A549 (cell line): ENCODE results near the gene SLC26A8. TPM values are rescaled to one million over a fixed set of nuclear protein-coding genes. Genes with fewer than 3 reads are reported as not detected.

ENCODE experiments used
- ATAC-seq, 2 experiments: fragments of 200-7000 bp in 1 of 2; fragments of >200 bp in 1 of 2; cut with Nextera tagmentation in 1 of 2; cut with Tn5 transposase in 1 of 2; 3 replicates each; pipeline versions ENCODE4 v1.8.0 to v1.9.1; 2018 to 2020; ENCODE audit warnings: mild to moderate bottlenecking in 1 of 2, moderate library complexity in 1 of 2
- CTCF ChIA-PET: fragments of 300-600 bp; sonication (Branson Sonifier 250); formaldehyde crosslinking; extraction: SDS; loops from one replicate; lab custom pipeline; 2021; ENCODE audit warnings: antibody characterized with exemption, inconsistent platforms; lab: Yijun Ruan, JAX
- POLR2A ChIA-PET: fragments of 350-600 bp; formaldehyde crosslinking; extraction: SDS; loops from one replicate; lab custom pipeline; 2021; ENCODE audit warnings: antibody characterized with exemption, inconsistent platforms; lab: Yijun Ruan, JAX
- DNase-seq, 2 experiments: peaks; one replicate each; pipeline versions ENCODE4 v3.0.0 to v3.0.0-alpha.2; 2011 to 2016; ENCODE audit warnings: low read depth in 1 of 2, low spot score in 1 of 2
- FAIRE-seq: peaks from 2 replicates; lab custom pipeline; 2011; peaks lifted over from hg19 to GRCh38; lab: Jason Lieb, UNC
- H3K27ac ChIP-seq, 2 experiments: fragments of >200 bp; sonication (Bioruptor Twin); formaldehyde crosslinking; 3 replicates each; pipeline ENCODE4 v1.5.1; 2016 to 2017
- H3K4me1 ChIP-seq: fragments of >200 bp; sonication (Bioruptor Twin); formaldehyde crosslinking; 3 replicates; pipeline ENCODE4 v1.6.1; 2016
- H3K4me2 ChIP-seq: fragments of >200 bp; sonication (Bioruptor Twin); formaldehyde crosslinking; 3 replicates; pipeline ENCODE4 v1.6.1; 2016
- H3K4me3 ChIP-seq: fragments of >200 bp; sonication (Bioruptor Twin); formaldehyde crosslinking; 3 replicates; pipeline ENCODE4 v1.5.1; 2016
- H3K9me3 ChIP-seq: fragments of >200 bp; sonication (Bioruptor Twin); formaldehyde crosslinking; 3 replicates; pipeline ENCODE4 v1.6.1; 2016
- CBX8 ChIP-seq: fragments of 200-600 bp; sonication (generic); IDR thresholded peaks from 2 replicates; pipeline ENCODE4 v1.6.1; 2016
- CEBPB ChIP-seq, 2 experiments: fragments of >200 bp in 1 of 2; sonication (Bioruptor Twin) in 1 of 2; formaldehyde crosslinking in 1 of 2; IDR thresholded peaks; 2 replicates each; pipeline ENCODE4 v1.6.1; 2012 to 2016
- ELK1 ChIP-seq: fragments of 150-350 bp; IDR thresholded peaks from 2 replicates; pipeline ENCODE4 v1.6.1; 2014; ENCODE audit warnings: low read depth, mild to moderate bottlenecking, low read length
- EP300 ChIP-seq, 2 experiments: fragments of >200 bp; sonication (Bioruptor Twin); formaldehyde crosslinking; IDR thresholded peaks; 2 replicates in 1 of 2; 3 replicates in 1 of 2; pipeline ENCODE4 v1.6.1; 2016 to 2017
- FOSL2 ChIP-seq, 2 experiments: fragments of 450-650 bp in 1 of 2; fragments of >200 bp in 1 of 2; sonication (Bioruptor Twin) in 1 of 2; formaldehyde crosslinking; IDR thresholded peaks; 2 replicates each; pipeline versions ENCODE4 v1.5.0 to v1.6.1; 2016 to 2020; ENCODE audit warnings: mild to moderate bottlenecking in 1 of 2, moderate library complexity in 1 of 2
- FOXS1 ChIP-seq: fragments of 250-450 bp; sonication (Bioruptor Pico); IDR thresholded peaks from 2 replicates; pipeline ENCODE4 v1.5.0; 2020; ENCODE audit warnings: mild to moderate bottlenecking, moderate library complexity
- GATA3 ChIP-seq: IDR thresholded peaks from 2 replicates; pipeline ENCODE4 v1.6.1; 2012; ENCODE audit warnings: borderline replicate concordance
- HOXB13 ChIP-seq: fragments of 250-450 bp; sonication (Bioruptor Pico); IDR thresholded peaks from 2 replicates; pipeline ENCODE4 v1.5.0; 2020; ENCODE audit warnings: low read depth, mild to moderate bottlenecking, moderate library complexity
- HOXB5 ChIP-seq: fragments of 250-450 bp; sonication (Bioruptor Pico); IDR thresholded peaks from 2 replicates; pipeline ENCODE4 v1.5.0; 2020; ENCODE audit warnings: mild to moderate bottlenecking, moderate library complexity
- JUN ChIP-seq, 2 experiments: fragments of >200 bp; sonication (Bioruptor Twin); formaldehyde crosslinking; IDR thresholded peaks; 2 replicates in 1 of 2; 3 replicates in 1 of 2; pipeline ENCODE4 v1.6.1; 2016 to 2017
- KDM1A ChIP-seq: fragments of 200-600 bp; sonication (generic); IDR thresholded peaks from 2 replicates; pipeline ENCODE4 v1.6.1; 2016; ENCODE audit warnings: low read depth, mild to moderate bottlenecking
- KDM5A ChIP-seq: fragments of 200-600 bp; sonication (generic); IDR thresholded peaks from 2 replicates; pipeline ENCODE4 v1.6.1; 2016; ENCODE audit warnings: antibody characterized with exemption, mild to moderate bottlenecking
- MAFK ChIP-seq: fragments of 450-650 bp; IDR thresholded peaks from 2 replicates; pipeline ENCODE4 v1.6.1; 2014; ENCODE audit not compliant: partially characterized antibody
- MAX ChIP-seq: IDR thresholded peaks from 2 replicates; pipeline ENCODE4 v1.6.1; 2012
- MYC ChIP-seq: IDR thresholded peaks from 2 replicates; pipeline ENCODE4 v1.6.1; 2012; ENCODE audit warnings: mild to moderate bottlenecking, inconsistent platforms, low read length, improper control_type of control experiment, borderline replicate concordance
- NR3C1 ChIP-seq: fragments of >200 bp; sonication (Bioruptor Twin); formaldehyde crosslinking; IDR thresholded peaks from 3 replicates; pipeline ENCODE4 v1.6.1; 2017
- SREBF2 ChIP-seq: fragments of 450-650 bp; IDR thresholded peaks from 2 replicates; pipeline ENCODE4 v1.6.1; 2014; ENCODE audit warnings: mild to moderate bottlenecking, moderate library complexity
- ZNF302 ChIP-seq: fragments of 250-450 bp; sonication (Bioruptor Pico); IDR thresholded peaks from 2 replicates; pipeline ENCODE4 v1.9.0; 2021; ENCODE audit warnings: inconsistent platforms, mild to moderate bottlenecking, moderate library complexity
- ZSCAN20 ChIP-seq: fragments of 250-450 bp; sonication (Bioruptor Pico); IDR thresholded peaks from 2 replicates; pipeline ENCODE4 v1.8.0; 2022; ENCODE audit warnings: mild to moderate bottlenecking, moderate library complexity
- WGBS: methylation state at CpG from one replicate; pipeline ENCODE4 v1.1.6; 2017; ENCODE audit errors: missing lambda C conversion rate; 5-methylcytosine and 5-hydroxymethylcytosine counted together
- polyA plus RNA-seq, 4 experiments: library from polyadenylated mRNA; depleted of rRNA in 3 of 4; stranded (reverse); fragments of >200 nt; fragmentation: RNase III in 1 of 4; extraction: RNeasy Plus Mini Kit Qiagen cat#74134 plus additional on column Dnase treatment in 1 of 4; gene quantifications; 2 replicates in 3 of 4; 3 replicates in 1 of 4; pipeline ENCODE4 v1.2.3, GENCODE V29; 2011 to 2017
- TF ChIP-seq, protein P1 (sequence below): fragments of 450-650 bp; IDR thresholded peaks from 2 replicates; pipeline ENCODE4 v1.6.1; 2014; ENCODE audit warnings: antibody characterized with exemption
- TF ChIP-seq, protein P2 (sequence below): fragments of 200-600 bp; sonication (generic); IDR thresholded peaks from 2 replicates; pipeline ENCODE4 v1.6.1; 2016; ENCODE audit warnings: antibody characterized with exemption, mild to moderate bottlenecking, moderate library complexity
- TF ChIP-seq, protein P3 (sequence below): fragments of 250-450 bp; sonication (Bioruptor Pico); IDR thresholded peaks from 2 replicates; pipeline ENCODE4 v1.5.0; 2021; ENCODE audit warnings: mild to moderate bottlenecking, moderate library complexity, borderline replicate concordance

SLC26A8 gene
- polyA plus RNA-seq, 2 of the 4 experiments (the other 2 are of a cell fraction): not detected

GRCh38 chr6:35977308-35977707, 47.1 kb downstream of the SLC26A8 start:
- DNase-seq: no peak
- ChIA-PET CTCF (interaction anchor here (0.6 kb wide), 1 partner anchor 781 kb away, joined by 5 read pairs; no protein-coding TSS in a partner anchor), POLR2A (no interaction called here)
- 94% methylated on average over 4 of the region's 4 CpGs for WGBS
- Histone ChIP-seq H3K4me2 (no peak overlapping the region), H3K9me3 (no peaks in the 10 kb centered on the region), H3K27ac (no peak overlapping the region), H3K4me1 (peaks cover 10% of the 10 kb centered on the region; the same call in 2 of the 3 replicates), H3K4me3 (no peak overlapping the region)
- TF ChIP-seq HOXB13 (CRISPR knock-in tag) (no peak), ZNF302 (CRISPR knock-in tag) (no peak), CEBPB (IDR thresholded peaks at IDR 0.05) (no peak), ZSCAN20 (CRISPR knock-in tag) (no peak), GATA3 (no peak), KDM5A (no peak), ELK1 (no peak)
- TF ChIP-seq, protein P1, sequence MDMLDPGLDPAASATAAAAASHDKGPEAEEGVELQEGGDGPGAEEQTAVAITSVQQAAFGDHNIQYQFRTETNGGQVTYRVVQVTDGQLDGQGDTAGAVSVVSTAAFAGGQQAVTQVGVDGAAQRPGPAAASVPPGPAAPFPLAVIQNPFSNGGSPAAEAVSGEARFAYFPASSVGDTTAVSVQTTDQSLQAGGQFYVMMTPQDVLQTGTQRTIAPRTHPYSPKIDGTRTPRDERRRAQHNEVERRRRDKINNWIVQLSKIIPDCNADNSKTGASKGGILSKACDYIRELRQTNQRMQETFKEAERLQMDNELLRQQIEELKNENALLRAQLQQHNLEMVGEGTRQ: no peak
- no peak for ATAC-seq
- FAIRE-seq: no peak

DNA sequence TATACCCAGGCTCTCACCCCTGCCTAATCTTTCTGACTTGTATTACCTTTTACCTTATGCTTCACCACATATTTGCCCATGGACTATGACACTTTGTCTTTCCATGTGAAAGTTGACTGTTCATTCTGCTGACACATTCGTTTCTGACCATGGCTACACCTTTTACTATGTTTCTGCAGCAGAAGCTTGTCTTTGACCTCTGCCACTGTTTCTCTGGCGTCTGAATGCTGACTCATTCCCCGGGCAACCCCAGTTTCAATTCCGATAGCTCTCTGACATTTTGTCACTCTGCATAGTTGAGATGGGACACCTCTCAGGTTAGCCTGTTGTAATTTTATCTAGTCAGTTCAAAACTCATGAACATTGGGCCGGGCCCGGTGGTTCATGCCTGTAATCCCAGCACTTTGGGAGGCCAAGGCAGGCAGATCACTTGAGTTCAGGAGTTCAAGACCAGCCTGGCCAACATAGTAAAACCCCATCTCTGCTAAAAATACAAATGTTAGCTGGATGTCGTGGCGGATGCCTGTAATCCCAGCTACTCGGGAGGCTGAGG, 50.7 kb downstream of the SLC26A8 start:
- peak overlapping the region; percentile 47; the same call in 2 of the 3 replicates for H3K4me2 ChIP-seq
- ATAC-seq: no peak

GRCh38 chr6:35972471-35973367, 51.7 kb downstream of the SLC26A8 start:
- POLR2A ChIA-PET: no interaction called here
- H3K4me1 ChIP-seq: peaks cover 10% of the 10 kb centered on the region; the same call in 2 of the 3 replicates
- no peak for TF ChIP-seq CBX8
- TF ChIP-seq KDM1A: no peak
- no peak for TF ChIP-seq FOXS1 (CRISPR knock-in tag)
- no peak for TF ChIP-seq GATA3
- TF ChIP-seq MYC: no peak
- TF ChIP-seq EP300 (IDR thresholded peaks at IDR 0.05): no peak
- TF ChIP-seq MAFK: no peak
- TF ChIP-seq NR3C1: no peak
- TF ChIP-seq, protein P2, sequence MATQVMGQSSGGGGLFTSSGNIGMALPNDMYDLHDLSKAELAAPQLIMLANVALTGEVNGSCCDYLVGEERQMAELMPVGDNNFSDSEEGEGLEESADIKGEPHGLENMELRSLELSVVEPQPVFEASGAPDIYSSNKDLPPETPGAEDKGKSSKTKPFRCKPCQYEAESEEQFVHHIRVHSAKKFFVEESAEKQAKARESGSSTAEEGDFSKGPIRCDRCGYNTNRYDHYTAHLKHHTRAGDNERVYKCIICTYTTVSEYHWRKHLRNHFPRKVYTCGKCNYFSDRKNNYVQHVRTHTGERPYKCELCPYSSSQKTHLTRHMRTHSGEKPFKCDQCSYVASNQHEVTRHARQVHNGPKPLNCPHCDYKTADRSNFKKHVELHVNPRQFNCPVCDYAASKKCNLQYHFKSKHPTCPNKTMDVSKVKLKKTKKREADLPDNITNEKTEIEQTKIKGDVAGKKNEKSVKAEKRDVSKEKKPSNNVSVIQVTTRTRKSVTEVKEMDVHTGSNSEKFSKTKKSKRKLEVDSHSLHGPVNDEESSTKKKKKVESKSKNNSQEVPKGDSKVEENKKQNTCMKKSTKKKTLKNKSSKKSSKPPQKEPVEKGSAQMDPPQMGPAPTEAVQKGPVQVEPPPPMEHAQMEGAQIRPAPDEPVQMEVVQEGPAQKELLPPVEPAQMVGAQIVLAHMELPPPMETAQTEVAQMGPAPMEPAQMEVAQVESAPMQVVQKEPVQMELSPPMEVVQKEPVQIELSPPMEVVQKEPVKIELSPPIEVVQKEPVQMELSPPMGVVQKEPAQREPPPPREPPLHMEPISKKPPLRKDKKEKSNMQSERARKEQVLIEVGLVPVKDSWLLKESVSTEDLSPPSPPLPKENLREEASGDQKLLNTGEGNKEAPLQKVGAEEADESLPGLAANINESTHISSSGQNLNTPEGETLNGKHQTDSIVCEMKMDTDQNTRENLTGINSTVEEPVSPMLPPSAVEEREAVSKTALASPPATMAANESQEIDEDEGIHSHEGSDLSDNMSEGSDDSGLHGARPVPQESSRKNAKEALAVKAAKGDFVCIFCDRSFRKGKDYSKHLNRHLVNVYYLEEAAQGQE: no peak
- TF ChIP-seq MAX: no peak
- TF ChIP-seq CEBPB (IDR thresholded peaks at IDR 0.05): no peak
- no peak for TF ChIP-seq JUN (IDR thresholded peaks at IDR 0.05)
- no peak for TF ChIP-seq SREBF2
- TF ChIP-seq, protein P3, sequence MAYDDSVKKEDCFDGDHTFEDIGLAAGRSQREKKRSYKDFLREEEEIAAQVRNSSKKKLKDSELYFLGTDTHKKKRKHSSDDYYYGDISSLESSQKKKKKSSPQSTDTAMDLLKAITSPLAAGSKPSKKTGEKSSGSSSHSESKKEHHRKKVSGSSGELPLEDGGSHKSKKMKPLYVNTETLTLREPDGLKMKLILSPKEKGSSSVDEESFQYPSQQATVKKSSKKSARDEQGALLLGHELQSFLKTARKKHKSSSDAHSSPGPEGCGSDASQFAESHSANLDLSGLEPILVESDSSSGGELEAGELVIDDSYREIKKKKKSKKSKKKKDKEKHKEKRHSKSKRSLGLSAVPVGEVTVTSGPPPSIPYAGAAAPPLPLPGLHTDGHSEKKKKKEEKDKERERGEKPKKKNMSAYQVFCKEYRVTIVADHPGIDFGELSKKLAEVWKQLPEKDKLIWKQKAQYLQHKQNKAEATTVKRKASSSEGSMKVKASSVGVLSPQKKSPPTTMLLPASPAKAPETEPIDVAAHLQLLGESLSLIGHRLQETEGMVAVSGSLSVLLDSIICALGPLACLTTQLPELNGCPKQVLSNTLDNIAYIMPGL (CRISPR knock-in tag): no peak
- ATAC-seq (peak; percentile 73 to 78; a peak in 5 of 6 replicates), FAIRE-seq (no peak), DNase-seq (peak in 1 of 2 experiments; percentile 13)
- no peak overlapping the region for H3K4me3 ChIP-seq
- no peak overlapping the region for H3K4me2 ChIP-seq
- H3K27ac ChIP-seq: peak overlapping the region in 1 of 2 experiments; percentile 77; a peak in 2 of 6 replicates
- WGBS: 88% methylated on average over 7 of the region's 7 CpGs
- CTCF ChIA-PET: interaction anchor here (1.3 kb wide), 1 partner anchor 55 kb away, joined by 3 read pairs; the partner anchor contains the start of gene MAPK14
- H3K9me3 ChIP-seq: no peaks in the 10 kb centered on the region

More for the DNA sequence above, 50.7 kb downstream of the SLC26A8 start:
- no peak for FAIRE-seq
- no peak for TF ChIP-seq FOSL2 (IDR thresholded peaks at IDR 0.05)
- TF ChIP-seq FOSL2 (CRISPR knock-in tag; IDR thresholded peaks at IDR 0.05): 0 out of 2 replicates have a peak, but pooled peaks have one; percentile 15
- TF ChIP-seq HOXB5 (CRISPR knock-in tag): no peak
- peak; percentile 91 for TF ChIP-seq MAFK
- TF ChIP-seq, all 56 proteins: peak for 2
- CTCF ChIA-PET: interaction anchor here (1.0 to 1.3 kb wide), 2 partner anchors 45 to 54 kb away, joined by 3 read pairs; partner anchors contain the start of gene MAPK14
- POLR2A ChIA-PET: no interaction called here
- H3K9me3 ChIP-seq: no peaks in the 10 kb centered on the region
- H3K4me1 ChIP-seq: peaks cover 10% of the 10 kb centered on the region; the same call in 2 of the 3 replicates
- no peak overlapping the region for H3K4me3 ChIP-seq
- peak overlapping the region; percentile 7 to 77; a peak in 4 of 6 replicates for H3K27ac ChIP-seq
- WGBS: 47% methylated on average over 7 of the region's 9 CpGs
- DNase-seq: no peak
